MM.1S (cell line): ENCODE results near the gene GYS1.

ENCODE experiments used
- CTCF ChIP-seq: fragments of 300-600 bp; sonication (generic); IDR thresholded peaks from 2 replicates; pipeline ENCODE4 v1.5.1; 2016; ENCODE audit warnings: antibody characterized with exemption, low read length, mixed read lengths
- EZH2 ChIP-seq: fragments of 300-600 bp; sonication (generic); optimal IDR thresholded peaks from 2 replicates; pipeline ENCODE3; 2017; ENCODE audit warnings: low read depth, mild to moderate bottlenecking, antibody characterized with exemption, low read length, mixed read lengths

GRCh38 chr19:48965806-48966540 lies 27.1 kb downstream of the GYS1 start:
- no peak for TF ChIP-seq CTCF
- TF ChIP-seq EZH2, result no peak
